ENCODE data around the gene AXIN2.

The AXIN2 gene

GRCh38 chr17:65530523-65531255, 30.8 kb downstream of the AXIN2 start:
- Histone ChIP-seq H3K79me2 (ENCODE audit: insufficient read depth, low read length) (no peaks in the 10 kb centered on the region), H3K36me3 (ENCODE audit: insufficient read depth, low read length) (no peaks in the 10 kb centered on the region), H3K9me3 (ENCODE audit: insufficient read depth, low read depth, low read length) (no peaks in the 10 kb centered on the region), H3F3A (ENCODE audit: low read depth) (no peaks in the 10 kb centered on the region), H2AFZ (ENCODE audit: low read length) (no peak overlapping the region), H3K27me3 (ENCODE audit: insufficient read depth, low read length, poor library complexity, severe bottlenecking) (no peaks in the 10 kb centered on the region), H3K4me3 (ENCODE audit: low read length, poor library complexity, severe bottlenecking) (no peak overlapping the region), H3K4me2 (ENCODE audit: low read depth, low read length, poor library complexity, severe bottlenecking) (no peak overlapping the region), H3K9me2 (replicated peaks; ENCODE audit: low read depth, low read length) (no peaks in the 10 kb centered on the region), H3K4me1 (ENCODE audit: insufficient read depth, low read length, poor library complexity, severe bottlenecking) (no peaks in the 10 kb centered on the region), H3K9ac (ENCODE audit: low read depth, low read length, poor library complexity, severe bottlenecking) (no peak overlapping the region), H4K20me1 (ENCODE audit: insufficient read depth, low read length, poor library complexity, severe bottlenecking) (no peaks in the 10 kb centered on the region)
- TF ChIP-seq CTCF (conservative IDR thresholded peaks at IDR 0.05; ENCODE audit: low read length), result no peak
- no peak for TF ChIP-seq EZH2phosphoT487 (IDR thresholded peaks at IDR 0.05; ENCODE audit: borderline replicate concordance)

- Histone ChIP-seq H3K27me3 (ENCODE audit: insufficient read depth, low read length, poor library complexity, severe bottlenecking) (no peaks in the 10 kb centered on the region), H2AFZ (ENCODE audit: low read length) (no peak overlapping the region), H3K9me2 (replicated peaks; ENCODE audit: low read depth, low read length) (no peaks in the 10 kb centered on the region), H3K4me1 (ENCODE audit: insufficient read depth, low read length, poor library complexity, severe bottlenecking) (no peaks in the 10 kb centered on the region), H3K9me3 (ENCODE audit: insufficient read depth, low read depth, low read length) (no peaks in the 10 kb centered on the region), H3F3A (ENCODE audit: low read depth) (no peaks in the 10 kb centered on the region), H3K36me3 (ENCODE audit: insufficient read depth, low read length) (no peaks in the 10 kb centered on the region), H3K79me2 (ENCODE audit: insufficient read depth, low read length) (no peaks in the 10 kb centered on the region), H4K20me1 (ENCODE audit: insufficient read depth, low read length, poor library complexity, severe bottlenecking) (no peaks in the 10 kb centered on the region), H3K4me3 (ENCODE audit: low read length, poor library complexity, severe bottlenecking) (no peak overlapping the region), H3K9ac (ENCODE audit: low read depth, low read length, poor library complexity, severe bottlenecking) (no peak overlapping the region), H3K4me2 (ENCODE audit: low read depth, low read length, poor library complexity, severe bottlenecking) (no peak overlapping the region)
- TF ChIP-seq CTCF (conservative IDR thresholded peaks at IDR 0.05; ENCODE audit: low read length), result no peak
- TF ChIP-seq EZH2phosphoT487 (IDR thresholded peaks at IDR 0.05; ENCODE audit: borderline replicate concordance), result no peak
Observed at GRCh38 chr17:65529761-65530522, 31.5 kb downstream of the AXIN2 start.

GRCh38 chr17:65529040-65529633, 32.3 kb downstream of the AXIN2 start:
- H3K4me3 ChIP-seq (ENCODE audit: low read length, poor library complexity, severe bottlenecking), result no peak overlapping the region
- no peak overlapping the region for H3K9ac ChIP-seq (ENCODE audit: low read depth, low read length, poor library complexity, severe bottlenecking)
- no peaks in the 10 kb centered on the region for H3K9me2 ChIP-seq (replicated peaks; ENCODE audit: low read depth, low read length)
- no peaks in the 10 kb centered on the region for H3K79me2 ChIP-seq (ENCODE audit: insufficient read depth, low read length)
- no peaks in the 10 kb centered on the region for H3F3A ChIP-seq (ENCODE audit: low read depth)
- no peaks in the 10 kb centered on the region for H3K27me3 ChIP-seq (ENCODE audit: insufficient read depth, low read length, poor library complexity, severe bottlenecking)
- no peaks in the 10 kb centered on the region for H3K4me1 ChIP-seq (ENCODE audit: insufficient read depth, low read length, poor library complexity, severe bottlenecking)
- TF ChIP-seq EZH2phosphoT487 (IDR thresholded peaks at IDR 0.05; ENCODE audit: borderline replicate concordance), result no peak
- TF ChIP-seq CTCF (conservative IDR thresholded peaks at IDR 0.05; ENCODE audit: low read length), result no peak
- no peak overlapping the region for H3K4me2 ChIP-seq (ENCODE audit: low read depth, low read length, poor library complexity, severe bottlenecking)
- H2AFZ ChIP-seq (ENCODE audit: low read length), result no peak overlapping the region
- no peaks in the 10 kb centered on the region for H3K9me3 ChIP-seq (ENCODE audit: insufficient read depth, low read depth, low read length)
- H4K20me1 ChIP-seq (ENCODE audit: insufficient read depth, low read length, poor library complexity, severe bottlenecking), result no peaks in the 10 kb centered on the region
- H3K36me3 ChIP-seq (ENCODE audit: insufficient read depth, low read length), result no peaks in the 10 kb centered on the region
